Stimulated activated CD4-positive, alpha-beta T cell treated with anti-CD3 and anti-CD28 coated beads, TNF-alpha, amount 100 ng/mL, for 1 hour (primary cell): ENCODE measurements around the gene ABHD12.
A peak's percentile ranks its signal among the peaks of the same experiment; 100 is the strongest.

Experiments used
- DNase-seq, 3 donors: peaks; one replicate each; pipeline ENCODE4 v3.0.0-alpha.2; 2020; ENCODE audit warnings: low read depth in 3 of 3, low spot score in 1 of 3

Gene ABHD12

GRCh38 chr20:25308671-25309394 lies 81.8 kb downstream of the ABHD12 start:
- no peak for DNase-seq

- DNase-seq: no peak
Observed at GRCh38 chr20:25308083-25308491, 82.5 kb downstream of the ABHD12 start.

- DNase-seq: no peak
Observed at GRCh38 chr20:25306991-25307903, 83.4 kb downstream of the ABHD12 start.

- no peak for DNase-seq
Observed at GRCh38 chr20:25304025-25304549, 86.5 kb downstream of the ABHD12 start.

GRCh38 chr20:25303292-25304024 lies 87.2 kb downstream of the ABHD12 start:
- DNase-seq: no peak

- DNase-seq: no peak
Observed at GRCh38 chr20:25302596-25302995, 88.0 kb downstream of the ABHD12 start.

GRCh38 chr20:25301357-25301920 lies 89.2 kb downstream of the ABHD12 start:
- DNase-seq: no peak

GRCh38 chr20:25300496-25301170 lies 90.0 kb downstream of the ABHD12 start:
- no peak for DNase-seq

- no peak for DNase-seq
Observed at GRCh38 chr20:25299806-25300205, 90.8 kb downstream of the ABHD12 start.

- no peak for DNase-seq
Observed at GRCh38 chr20:25297141-25297905, 93.3 kb downstream of the ABHD12 start.

- DNase-seq: no peak
Observed at GRCh38 chr20:25296094-25297093, 94.2 kb downstream of the ABHD12 start.

- DNase-seq: no peak
Observed at GRCh38 chr20:25295386-25296093, 95.1 kb downstream of the ABHD12 start.

- peak in 2 of 3 donors; percentile 39 to 49 for DNase-seq
Observed at GRCh38 chr20:25294459-25295385, 95.9 kb downstream of the ABHD12 start.

GRCh38 chr20:25293910-25294458 lies 96.7 kb downstream of the ABHD12 start:
- no peak for DNase-seq

GRCh38 chr20:25293507-25293906 lies 97.1 kb downstream of the ABHD12 start:
- no peak for DNase-seq

- DNase-seq: no peak
Observed at GRCh38 chr20:25292176-25292891, 98.3 kb downstream of the ABHD12 start.
